ENCODE results near the gene PTH1R.
A peak's percentile ranks its signal among the peaks of the same experiment; 100 is the strongest.
"Not testable (repeated sequence)": the region's sequence is repeated elsewhere in the genome, so short reads cannot be mapped to it uniquely, and the experiment has no call there.

PTH1R gene

DNA sequence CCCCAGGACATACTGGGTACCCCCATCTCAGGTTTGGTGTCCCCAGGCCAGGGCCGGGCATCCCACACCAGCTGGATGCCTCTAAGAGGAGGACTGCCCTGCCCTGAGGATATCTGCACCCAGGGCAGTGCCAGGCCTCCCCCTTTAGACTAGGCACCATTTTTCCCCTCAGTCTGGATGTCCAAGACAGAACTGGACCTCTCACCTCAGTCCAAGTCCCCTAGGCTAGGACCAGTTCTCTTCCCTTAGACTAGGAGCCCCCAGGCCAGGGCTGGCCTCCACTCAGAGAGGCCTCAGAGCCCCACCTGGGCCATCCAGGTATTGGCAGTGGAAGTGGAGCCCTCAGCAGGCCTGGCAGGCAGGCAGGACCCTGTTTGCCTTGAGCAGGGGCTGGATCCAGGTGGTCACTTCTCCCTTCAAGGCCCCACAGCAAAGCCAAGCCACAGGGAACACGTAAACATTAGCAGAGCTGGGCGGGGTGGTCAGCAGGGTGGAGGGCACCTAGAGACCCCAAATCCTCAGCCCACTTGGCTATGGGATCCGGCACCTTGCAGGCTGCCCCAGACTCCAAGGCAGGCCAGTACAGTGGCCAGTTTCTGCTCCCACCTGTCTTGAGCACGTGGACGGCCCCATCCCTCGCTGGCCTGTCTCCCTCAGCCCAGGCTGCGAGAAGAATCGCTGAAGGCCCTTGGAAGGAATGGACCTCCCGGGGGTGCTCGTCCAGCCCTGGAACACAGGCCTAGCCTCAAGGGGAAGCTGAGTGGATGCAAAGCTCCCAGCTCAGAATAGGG lies 28.3 kb downstream of the PTH1R start:
- TF ChIP-seq PAX5 (IDR thresholded peaks at IDR 0.05; ENCODE audit: insufficient read depth, low read length, severe bottlenecking) (no peak), POU2F2 (IDR thresholded peaks at IDR 0.05; ENCODE audit: low read depth, low read length) (no peak), POLR2AphosphoS5 (IDR thresholded peaks at IDR 0.05; ENCODE audit: low read depth, low read length) (no peak), SPI1 (IDR thresholded peaks at IDR 0.05; ENCODE audit: low read depth, low read length) (no peak), POLR2A (IDR thresholded peaks at IDR 0.05; ENCODE audit: low read depth, low read length) (no peak), TAF1 (IDR thresholded peaks at IDR 0.05; ENCODE audit: low read depth, low read length) (no peak)
- DNase-seq (ENCODE audit: insufficient read length, low spot score) (no peak), FAIRE-seq (no peak)

DNA sequence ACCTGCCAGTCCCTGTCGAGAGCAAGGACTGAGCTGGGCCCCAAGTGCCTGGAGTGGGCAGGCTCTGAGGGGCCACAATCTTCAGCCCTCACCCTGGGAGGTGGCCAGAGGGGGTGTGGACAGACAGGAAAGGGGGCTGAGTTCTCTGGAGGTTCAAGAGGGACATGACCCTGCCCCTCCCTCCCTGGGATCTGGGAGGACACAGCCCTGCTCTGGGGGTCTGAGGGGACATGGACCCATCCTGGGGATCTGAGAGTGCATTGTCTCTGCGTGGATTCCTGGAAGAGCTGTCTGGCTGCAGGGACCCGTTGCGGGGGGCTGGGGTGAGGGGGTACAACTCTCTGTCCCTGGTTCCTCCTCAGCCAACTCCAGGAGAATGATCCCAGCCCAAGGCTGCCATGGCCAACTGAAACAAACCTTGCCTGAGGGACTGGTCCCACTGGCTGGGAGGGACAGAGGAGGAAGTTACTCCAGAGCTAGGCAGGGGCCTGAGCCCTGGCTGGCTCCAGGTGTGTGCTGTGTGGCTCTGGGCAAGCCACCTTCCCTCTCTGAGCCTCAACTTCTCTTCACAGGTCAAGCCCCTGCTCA lies 29.0 kb downstream of the PTH1R start:
- no peak for TF ChIP-seq POLR2AphosphoS5 (IDR thresholded peaks at IDR 0.05; ENCODE audit: low read depth, low read length)
- no peak for TF ChIP-seq POU2F2 (IDR thresholded peaks at IDR 0.05; ENCODE audit: low read depth, low read length)
- no peak for TF ChIP-seq POLR2A (IDR thresholded peaks at IDR 0.05; ENCODE audit: low read depth, low read length)
- TF ChIP-seq SPI1 (IDR thresholded peaks at IDR 0.05; ENCODE audit: low read depth, low read length), result no peak
- DNase-seq (ENCODE audit: insufficient read length, low spot score), result no peak
- FAIRE-seq, result no peak

DNA sequence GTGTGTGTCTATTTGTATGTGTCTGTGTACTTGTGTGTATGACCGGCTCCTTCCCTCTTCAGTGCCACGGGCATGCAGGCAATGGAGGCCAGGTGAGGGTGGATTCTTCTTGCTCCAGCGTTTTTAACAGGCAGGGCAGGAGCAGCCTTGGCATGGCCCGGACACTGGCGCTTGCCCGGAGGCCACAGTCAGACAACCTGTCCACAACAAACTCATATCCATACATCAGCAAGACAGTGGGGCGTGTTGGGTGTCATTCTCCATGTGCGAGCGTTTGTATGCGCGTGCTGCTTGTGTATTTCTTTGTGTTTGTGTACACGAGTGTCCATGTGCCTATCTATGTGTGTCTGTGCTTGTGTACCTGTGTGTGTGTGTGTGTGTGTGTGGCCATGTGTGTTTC lies 29.8 kb downstream of the PTH1R start:
- no peak for TF ChIP-seq TAF1 (IDR thresholded peaks at IDR 0.05; ENCODE audit: low read depth, low read length)
- no peak for TF ChIP-seq PAX5 (IDR thresholded peaks at IDR 0.05; ENCODE audit: insufficient read depth, low read length, severe bottlenecking)
- TF ChIP-seq POU2F2 (IDR thresholded peaks at IDR 0.05; ENCODE audit: low read depth, low read length), result no peak
- no peak for TF ChIP-seq POLR2A (IDR thresholded peaks at IDR 0.05; ENCODE audit: low read depth, low read length)
- no peak for TF ChIP-seq POLR2AphosphoS5 (IDR thresholded peaks at IDR 0.05; ENCODE audit: low read depth, low read length)
- TF ChIP-seq SPI1 (IDR thresholded peaks at IDR 0.05; ENCODE audit: low read depth, low read length), result no peak
- no peak for FAIRE-seq
- DNase-seq (ENCODE audit: insufficient read length, low spot score), result no peak

DNA sequence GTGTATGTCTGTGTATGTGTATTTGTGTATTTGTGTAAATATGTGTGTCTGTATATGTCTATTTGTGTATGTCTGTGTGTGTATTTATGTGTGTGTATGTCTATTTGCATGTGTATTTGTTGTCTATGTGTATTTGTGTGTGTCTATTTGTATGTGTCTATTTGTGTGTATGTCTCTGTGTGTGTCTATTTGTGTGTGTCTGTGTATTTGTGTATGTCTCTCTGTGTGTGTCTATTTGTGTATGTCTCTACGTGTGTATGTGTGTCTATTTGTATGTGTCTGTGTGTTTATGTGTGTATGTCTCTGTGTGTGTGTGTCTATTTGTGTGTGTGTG lies 30.4 kb downstream of the PTH1R start:
- peak; percentile 5 for FAIRE-seq
- DNase-seq (ENCODE audit: insufficient read length, low spot score), result no peak
- TF ChIP-seq TAF1 (IDR thresholded peaks at IDR 0.05; ENCODE audit: low read depth, low read length), result no peak
- no peak for TF ChIP-seq POLR2A (IDR thresholded peaks at IDR 0.05; ENCODE audit: low read depth, low read length)
- no peak for TF ChIP-seq SPI1 (IDR thresholded peaks at IDR 0.05; ENCODE audit: low read depth, low read length)
- TF ChIP-seq POLR2AphosphoS5 (IDR thresholded peaks at IDR 0.05; ENCODE audit: low read depth, low read length), result no peak
- no peak for TF ChIP-seq POU2F2 (IDR thresholded peaks at IDR 0.05; ENCODE audit: low read depth, low read length)
- no peak for TF ChIP-seq PAX5 (IDR thresholded peaks at IDR 0.05; ENCODE audit: insufficient read depth, low read length, severe bottlenecking)

DNA sequence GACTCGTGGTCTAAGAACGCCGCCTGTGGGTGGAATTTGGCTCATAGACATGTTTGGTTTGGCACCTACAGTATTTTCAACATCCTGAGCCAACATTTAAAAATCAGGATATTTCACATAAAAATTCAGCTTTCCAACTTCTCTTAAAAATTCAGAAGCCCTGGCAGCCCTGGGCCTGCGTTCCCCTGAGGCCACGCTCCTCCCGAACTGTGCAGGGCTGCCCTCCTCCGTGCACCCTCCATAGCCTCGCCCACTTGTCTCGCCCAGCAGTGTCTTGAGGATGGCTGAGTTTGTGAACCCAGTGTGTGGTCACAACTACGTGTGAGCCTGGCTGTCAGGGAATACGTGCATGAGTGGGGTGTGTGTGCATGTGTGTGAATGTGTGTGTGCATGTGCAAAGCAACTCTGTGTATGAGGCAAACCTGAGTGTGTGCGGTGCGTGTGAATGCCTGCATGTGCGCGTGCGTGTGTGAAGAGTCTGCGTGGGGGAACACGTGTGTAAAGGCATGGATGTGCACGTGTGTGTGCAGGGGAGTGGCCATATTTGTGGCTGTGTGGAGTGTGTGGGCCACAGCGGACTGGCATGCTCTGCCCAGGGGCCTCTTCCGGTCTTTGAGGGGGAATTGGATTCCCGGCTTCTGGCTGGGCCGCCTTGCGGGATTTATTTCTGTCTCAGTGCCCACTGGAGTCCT lies 30.9 kb downstream of the PTH1R start:
- FAIRE-seq, result peak; percentile 65
- TF ChIP-seq TAF1 (IDR thresholded peaks at IDR 0.05; ENCODE audit: low read depth, low read length) (no peak), POLR2AphosphoS5 (IDR thresholded peaks at IDR 0.05; ENCODE audit: low read depth, low read length) (no peak; the same call in 1 of the 2 replicates), PAX5 (IDR thresholded peaks at IDR 0.05; ENCODE audit: insufficient read depth, low read length, severe bottlenecking) (no peak), SPI1 (IDR thresholded peaks at IDR 0.05; ENCODE audit: low read depth, low read length) (no peak), POLR2A (IDR thresholded peaks at IDR 0.05; ENCODE audit: low read depth, low read length) (peak; percentile 21; the same call in 1 of the 2 replicates), POU2F2 (IDR thresholded peaks at IDR 0.05; ENCODE audit: low read depth, low read length) (0 out of 2 replicates have a peak, but pooled peaks have one; percentile 26)
- DNase-seq (ENCODE audit: insufficient read length, low spot score), result no peak

DNA sequence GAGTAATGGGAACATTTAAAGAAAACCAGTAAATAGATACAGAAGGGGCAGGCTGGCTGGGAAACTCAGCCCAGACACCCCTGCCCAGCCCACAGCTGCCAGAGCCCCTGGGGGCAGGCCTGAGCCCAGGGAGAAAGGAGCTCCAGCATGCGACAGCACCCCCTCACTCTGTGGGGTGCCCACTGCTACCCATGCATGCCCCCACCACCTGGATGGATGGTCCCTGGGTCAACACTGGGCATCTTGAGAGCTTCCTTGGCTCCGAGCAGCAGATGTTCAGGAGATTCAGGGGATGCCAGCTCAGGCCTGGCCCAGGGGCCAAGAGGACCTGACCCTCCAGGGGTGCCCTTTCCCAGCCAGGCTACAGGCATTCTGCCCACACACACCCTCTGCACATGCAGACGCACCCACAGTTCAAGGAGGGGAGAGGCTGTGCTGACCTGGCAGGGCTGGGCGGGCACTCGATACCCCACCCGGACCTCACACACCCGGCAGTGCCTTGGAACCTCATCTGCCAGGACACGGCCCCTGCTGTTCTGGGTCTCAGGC lies 31.5 kb downstream of the PTH1R start:
- TF ChIP-seq POU2F2 (IDR thresholded peaks at IDR 0.05; ENCODE audit: low read depth, low read length) (no peak), SPI1 (IDR thresholded peaks at IDR 0.05; ENCODE audit: low read depth, low read length) (no peak), PAX5 (IDR thresholded peaks at IDR 0.05; ENCODE audit: insufficient read depth, low read length, severe bottlenecking) (no peak), POLR2A (IDR thresholded peaks at IDR 0.05; ENCODE audit: low read depth, low read length) (no peak), TAF1 (IDR thresholded peaks at IDR 0.05; ENCODE audit: low read depth, low read length) (no peak), POLR2AphosphoS5 (IDR thresholded peaks at IDR 0.05; ENCODE audit: low read depth, low read length) (no peak)
- DNase-seq (ENCODE audit: insufficient read length, low spot score) (no peak), FAIRE-seq (no peak)

DNA sequence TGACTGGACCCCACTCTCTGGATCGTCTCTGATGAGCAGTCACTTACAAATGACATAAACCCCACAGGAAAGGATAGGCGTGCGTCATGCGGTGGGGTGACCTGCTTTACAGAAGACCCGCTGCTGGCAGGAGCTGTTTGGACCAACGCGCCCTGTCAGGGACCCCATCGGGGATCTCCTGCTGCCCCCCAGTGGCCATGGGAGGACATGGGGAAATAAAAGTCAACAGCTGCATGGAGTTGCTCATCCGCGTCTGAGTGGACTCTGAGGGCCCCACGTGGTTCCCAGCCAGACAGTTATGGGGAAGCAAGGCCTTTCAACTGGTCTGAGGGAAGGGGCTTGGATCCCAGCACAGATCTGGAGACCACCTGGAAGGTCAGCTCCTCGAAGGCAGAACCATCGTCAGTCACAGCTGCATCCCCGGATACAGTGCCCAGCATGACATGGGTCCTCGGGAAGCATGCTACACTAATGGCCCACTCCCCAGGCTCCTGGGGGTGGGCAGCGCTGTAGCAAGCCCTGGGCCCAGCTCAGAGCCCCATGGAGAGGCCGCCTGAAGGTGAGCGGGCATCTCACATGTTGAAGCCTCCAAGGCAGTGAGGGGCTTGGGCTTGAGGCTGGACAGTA lies 32.1 kb downstream of the PTH1R start:
- FAIRE-seq, result peak; percentile 78
- no peak for TF ChIP-seq TAF1 (IDR thresholded peaks at IDR 0.05; ENCODE audit: low read depth, low read length)
- peak; percentile 53 for TF ChIP-seq PAX5 (IDR thresholded peaks at IDR 0.05; ENCODE audit: insufficient read depth, low read length, severe bottlenecking)
- peak; percentile 90 for DNase-seq (ENCODE audit: insufficient read length, low spot score)

DNA sequence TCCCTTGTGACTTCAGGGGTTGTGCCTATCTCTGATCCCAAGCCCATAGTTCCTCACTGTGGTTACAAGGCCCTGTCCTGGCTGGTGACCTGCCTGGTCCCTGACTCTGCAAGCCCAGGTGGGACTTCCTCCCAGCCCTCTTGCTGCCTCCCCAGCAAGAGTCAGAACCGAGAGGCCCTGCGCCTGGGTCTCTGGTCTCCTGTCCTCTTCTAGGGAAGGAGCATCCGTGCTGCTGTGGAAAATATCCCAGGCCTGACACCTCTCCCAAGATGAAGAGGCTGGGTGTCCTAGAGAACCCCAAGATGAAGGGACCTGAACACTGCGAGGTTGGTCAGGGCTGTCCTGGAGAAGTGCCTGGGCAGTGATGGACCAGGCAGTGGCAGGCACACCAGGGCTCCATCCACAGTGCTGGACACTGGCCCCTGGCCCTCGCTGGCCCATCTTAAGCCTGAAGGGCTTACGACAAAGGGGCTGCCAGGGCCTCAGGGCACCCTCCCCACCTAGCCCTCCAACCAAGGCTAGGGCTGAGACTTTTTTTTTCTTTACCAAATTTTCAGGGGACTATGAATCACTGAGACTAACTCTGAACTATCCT lies 32.7 kb downstream of the PTH1R start:
- FAIRE-seq (no peak), DNase-seq (ENCODE audit: insufficient read length, low spot score) (no peak)
- TF ChIP-seq POLR2A (IDR thresholded peaks at IDR 0.05; ENCODE audit: low read depth, low read length) (no peak), POU2F2 (IDR thresholded peaks at IDR 0.05; ENCODE audit: low read depth, low read length) (no peak), PAX5 (IDR thresholded peaks at IDR 0.05; ENCODE audit: insufficient read depth, low read length, severe bottlenecking) (no peak), TAF1 (IDR thresholded peaks at IDR 0.05; ENCODE audit: low read depth, low read length) (no peak)

DNA sequence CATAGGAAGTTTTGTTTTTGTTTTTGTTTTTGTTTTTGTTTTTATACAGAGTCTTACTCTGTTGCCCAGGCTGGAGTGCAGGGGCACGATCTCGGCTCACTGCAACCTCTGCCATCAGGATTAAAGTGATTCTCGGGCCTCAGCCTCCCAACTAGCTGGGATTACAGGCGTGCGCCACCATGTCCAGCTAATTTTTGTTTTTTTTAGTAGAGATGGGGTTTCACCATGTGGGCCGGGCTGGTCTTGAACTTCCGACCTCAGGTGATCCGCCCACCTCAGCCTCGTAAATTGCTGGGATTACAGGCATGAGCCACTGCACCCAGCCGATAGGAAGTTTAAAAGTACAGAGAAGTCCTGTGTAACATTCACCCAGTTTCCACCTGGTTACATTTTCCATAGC lies 33.4 kb downstream of the PTH1R start:
- DNase-seq (ENCODE audit: insufficient read length, low spot score); FAIRE-seq: not testable (repeated sequence)
